ENCODE results near the gene MARVELD2.

The MARVELD2 gene

DNA sequence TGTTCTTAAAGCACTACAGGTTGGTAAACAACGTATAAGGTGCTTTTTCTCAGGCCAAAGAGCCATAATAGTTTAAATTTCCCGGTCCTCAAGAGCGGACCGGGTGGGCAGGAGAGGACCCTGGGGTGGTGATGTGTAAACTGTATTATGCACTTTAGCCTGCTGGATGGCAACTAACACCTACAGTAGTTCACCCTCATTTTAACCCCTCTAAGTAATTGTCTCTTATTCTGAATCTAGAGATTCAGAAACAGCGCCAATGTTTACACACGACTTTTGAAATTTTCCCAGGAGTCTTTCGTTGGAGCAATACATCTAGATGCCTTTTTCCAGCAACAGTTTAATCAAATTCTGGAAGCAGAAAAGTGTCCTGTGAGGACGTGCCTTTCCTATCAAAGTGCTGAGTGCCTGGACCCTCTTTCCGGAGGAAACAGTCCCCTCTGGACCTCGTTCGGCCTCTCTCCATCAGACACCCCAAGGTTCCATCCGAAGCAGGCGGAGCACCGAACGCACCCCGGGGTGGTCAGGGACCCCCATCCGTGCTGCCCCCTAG lies 77.0 kb downstream of the MARVELD2 start:
- in situ Hi-C loops (cut with HindIII; ENCODE audit: low sequenced_read_pairs): no loop called here

- in situ Hi-C loops (cut with HindIII; ENCODE audit: low sequenced_read_pairs): no loop called here
Measured at GRCh38 chr5:69492391-69492922, 77.5 kb downstream of the MARVELD2 start, which contains the start of gene OCLN. OCLN (plus strand) TSS chr5:69492790; CDS start chr5:69504245, 11,455 bp downstream.

DNA sequence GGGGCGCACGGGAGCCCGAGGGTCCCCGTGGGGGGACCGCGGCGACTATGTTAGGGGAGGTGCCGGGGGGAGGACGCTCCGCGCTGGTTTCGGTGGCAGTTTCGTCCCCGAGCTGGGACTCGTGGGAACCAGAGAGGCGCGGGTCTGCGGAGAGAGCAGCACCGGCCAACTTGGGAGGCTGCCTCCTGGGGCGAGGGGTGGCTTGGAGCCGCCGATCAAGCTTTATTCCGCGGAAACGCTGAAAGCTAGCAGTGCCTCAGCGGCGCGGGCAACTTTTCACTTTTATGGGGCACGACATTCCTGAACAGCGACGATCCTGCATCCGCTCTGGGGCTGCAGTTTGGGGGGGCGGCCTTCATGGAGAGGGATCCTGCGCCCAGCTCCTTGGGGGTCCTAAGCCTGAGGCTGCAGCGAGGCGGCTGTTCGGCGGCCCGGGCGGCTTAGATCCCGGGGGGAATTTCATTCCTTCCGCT lies 78.0 kb downstream of the MARVELD2 start:
- in situ Hi-C loops (cut with HindIII; ENCODE audit: low sequenced_read_pairs): no loop called here

DNA sequence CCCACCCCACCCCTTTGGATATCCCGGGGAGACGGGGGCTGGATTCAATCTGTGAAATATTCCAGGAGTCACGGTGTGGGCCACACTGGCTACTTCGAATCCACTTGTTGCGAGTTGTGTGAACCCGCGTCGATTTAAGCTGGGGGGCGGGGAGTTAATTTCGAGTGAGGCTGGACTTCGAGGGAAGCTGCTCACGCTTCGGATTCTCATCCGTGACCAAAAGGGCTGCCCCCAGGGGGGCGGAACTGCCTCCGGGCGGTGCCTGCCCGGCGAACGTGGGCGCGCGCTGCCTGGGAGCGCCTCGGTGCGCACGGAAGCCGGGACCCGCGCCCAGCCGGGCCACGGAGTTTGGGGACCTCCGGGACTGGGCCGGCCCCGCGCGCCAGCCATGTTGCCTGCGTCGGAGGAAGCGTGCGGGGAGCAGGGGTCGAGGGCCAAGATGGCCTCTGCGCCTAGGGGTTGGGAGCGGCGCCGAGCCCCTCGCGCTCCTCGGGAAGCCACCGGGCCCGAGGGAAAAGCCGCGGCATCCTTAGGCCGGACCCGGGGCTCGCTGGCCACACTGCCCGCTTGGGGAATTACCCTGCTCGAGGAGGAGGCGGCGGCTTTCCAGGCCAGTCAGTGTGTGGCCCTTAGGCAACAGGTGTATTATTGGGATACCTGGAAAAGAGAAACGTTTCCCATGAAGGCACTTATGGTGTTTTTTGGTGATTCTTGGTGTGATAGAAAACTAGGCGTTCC lies 78.6 kb downstream of the MARVELD2 start:
- in situ Hi-C loops (cut with HindIII; ENCODE audit: low sequenced_read_pairs): no loop called here
